ENCODE results near the gene CARD18. TPM values are rescaled to one million over a fixed set of nuclear protein-coding genes. Genes with fewer than 3 reads are reported as not detected.

CARD18 gene
- total RNA-seq, 1 experiment from 2014 or later = not detected

DNA sequence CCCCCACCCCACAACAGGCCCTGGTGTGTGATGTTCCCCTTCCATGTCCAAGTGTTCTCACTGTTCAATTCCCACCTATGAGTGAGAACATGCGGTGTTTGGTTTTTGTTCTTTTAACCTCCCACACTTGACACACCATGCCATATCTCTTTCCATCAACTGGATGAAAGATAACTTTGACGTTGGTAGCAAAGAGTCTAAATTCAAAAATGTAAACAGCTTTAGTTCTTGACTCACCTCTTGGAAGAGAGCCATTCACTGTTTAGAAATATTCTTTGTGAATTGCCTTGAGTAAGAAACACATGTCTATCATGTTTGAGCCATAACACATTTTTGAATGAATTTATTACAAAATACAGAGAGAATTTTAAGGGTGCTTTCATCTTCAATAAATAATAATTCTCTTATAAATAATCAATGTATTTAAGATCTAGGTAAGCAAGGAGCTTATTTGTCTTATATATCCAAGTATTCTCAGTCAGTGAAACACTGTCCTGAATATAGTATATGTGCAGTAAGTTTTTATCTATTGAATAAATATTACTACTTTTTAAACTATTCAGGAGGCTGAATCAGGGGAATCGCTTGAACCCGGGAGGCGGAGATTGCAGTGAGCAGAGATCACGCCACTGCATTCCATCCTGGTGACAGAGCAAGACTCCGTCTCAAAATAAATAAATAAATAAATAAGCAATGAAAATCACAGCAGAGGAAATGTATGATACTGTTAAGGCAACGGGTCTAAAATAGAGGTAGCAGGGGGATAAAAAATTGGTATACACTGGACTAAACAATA lies 6.7 kb downstream of the CARD18 start:
- no peak overlapping the region for H3K27ac ChIP-seq (ENCODE audit: insufficient read length, low read depth, low read length)
- H3K27me3 Mint-ChIP-seq (ENCODE audit: low read depth) = no peaks in the 10 kb centered on the region
- H2BK15ac ChIP-seq (ENCODE audit: low read depth, low read length) = no peak overlapping the region
- no peak overlapping the region for H3K4ac ChIP-seq (ENCODE audit: low read depth, low read length)
- H3K36me3 Mint-ChIP-seq (ENCODE audit: insufficient read depth in 1 of 3, low read depth in 3 of 3) = peaks cover 12 to 18% (median 15%) of the 10 kb centered on the region in 3 experiments; a peak in 5 of 7 replicates
- no peak overlapping the region for H2AK5ac ChIP-seq (ENCODE audit: insufficient read length, low read length)
- H3K9me3 Mint-ChIP-seq = peaks cover 16 to 21% of the 10 kb centered on the region in 2 experiments
- H3K9ac ChIP-seq (ENCODE audit: extremely low read depth, insufficient read length, low read length) = no peak overlapping the region
- H3K23ac ChIP-seq (ENCODE audit: insufficient read length, low read depth, low read length) = no peak overlapping the region
- no peak overlapping the region for H4K8ac ChIP-seq (replicated peaks; ENCODE audit: insufficient read length, low read depth, low read length)
- H3K79me1 ChIP-seq (ENCODE audit: insufficient read depth, low read depth, low read length, poor library complexity, severe bottlenecking) = no peaks in the 10 kb centered on the region
- no peak overlapping the region for H4K91ac ChIP-seq (ENCODE audit: insufficient read length, low read depth, low read length)
- no peaks in the 10 kb centered on the region for H3K79me2 ChIP-seq (ENCODE audit: insufficient read depth, low read length)
- H3K27me3 ChIP-seq (ENCODE audit: insufficient read depth, low read length) = no peaks in the 10 kb centered on the region
- H4K5ac ChIP-seq (ENCODE audit: insufficient read length, low read depth, low read length) = no peak overlapping the region
- H2BK12ac ChIP-seq (ENCODE audit: insufficient read length, low read depth, low read length) = no peak overlapping the region
- no peak overlapping the region for H3K27ac Mint-ChIP-seq
- H3K4me1 Mint-ChIP-seq = no peaks in the 10 kb centered on the region
- no peaks in the 10 kb centered on the region for H3K23me2 ChIP-seq (ENCODE audit: insufficient read length, low read depth, low read length, poor library complexity, severe bottlenecking)
- no peak overlapping the region for H3K4me2 ChIP-seq (ENCODE audit: insufficient read depth, insufficient read length, low read length)
- H2BK120ac ChIP-seq (ENCODE audit: low read depth, low read length, poor library complexity, severe bottlenecking) = no peak overlapping the region
- H3K18ac ChIP-seq (ENCODE audit: insufficient read length, low read depth, low read length) = no peak overlapping the region
- H3T11ph ChIP-seq (ENCODE audit: low read length) = no peak overlapping the region
- H2AFZ ChIP-seq (ENCODE audit: low read length) = no peak overlapping the region
- no peak overlapping the region for H2BK20ac ChIP-seq (ENCODE audit: low read depth, low read length, poor library complexity, severe bottlenecking)
- H3K4me1 ChIP-seq (ENCODE audit: insufficient read depth, low read length) = no peaks in the 10 kb centered on the region
- DNase-seq = no peak
- no peak overlapping the region for H3K14ac ChIP-seq (ENCODE audit: insufficient read depth, low read length)
- no peak overlapping the region for H2BK5ac ChIP-seq (ENCODE audit: insufficient read length, low read length)
- no peak overlapping the region for H3K56ac ChIP-seq (ENCODE audit: insufficient read length, low read depth, low read length)
- H3K4me3 Mint-ChIP-seq = no peak overlapping the region
- TF ChIP-seq, protein P1, sequence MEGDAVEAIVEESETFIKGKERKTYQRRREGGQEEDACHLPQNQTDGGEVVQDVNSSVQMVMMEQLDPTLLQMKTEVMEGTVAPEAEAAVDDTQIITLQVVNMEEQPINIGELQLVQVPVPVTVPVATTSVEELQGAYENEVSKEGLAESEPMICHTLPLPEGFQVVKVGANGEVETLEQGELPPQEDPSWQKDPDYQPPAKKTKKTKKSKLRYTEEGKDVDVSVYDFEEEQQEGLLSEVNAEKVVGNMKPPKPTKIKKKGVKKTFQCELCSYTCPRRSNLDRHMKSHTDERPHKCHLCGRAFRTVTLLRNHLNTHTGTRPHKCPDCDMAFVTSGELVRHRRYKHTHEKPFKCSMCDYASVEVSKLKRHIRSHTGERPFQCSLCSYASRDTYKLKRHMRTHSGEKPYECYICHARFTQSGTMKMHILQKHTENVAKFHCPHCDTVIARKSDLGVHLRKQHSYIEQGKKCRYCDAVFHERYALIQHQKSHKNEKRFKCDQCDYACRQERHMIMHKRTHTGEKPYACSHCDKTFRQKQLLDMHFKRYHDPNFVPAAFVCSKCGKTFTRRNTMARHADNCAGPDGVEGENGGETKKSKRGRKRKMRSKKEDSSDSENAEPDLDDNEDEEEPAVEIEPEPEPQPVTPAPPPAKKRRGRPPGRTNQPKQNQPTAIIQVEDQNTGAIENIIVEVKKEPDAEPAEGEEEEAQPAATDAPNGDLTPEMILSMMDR (conservative IDR thresholded peaks at IDR 0.05) = no peak
- H3K9me3 ChIP-seq (ENCODE audit: control insufficient read depth, low read depth, low read length) = no peaks in the 10 kb centered on the region
- WGBS (ENCODE audit: extremely low coverage, insufficient read length, low lambda C conversion rate) = no CpG with 5 or more reads among the region's 8 CpGs
- H4K20me1 ChIP-seq (ENCODE audit: control insufficient read depth, insufficient read depth, insufficient read length) = no peaks in the 10 kb centered on the region

All from H9 (cell line).